GM19328 (cell line): ENCODE data around the gene CARMIL1.
"Not testable (repeated sequence)": the region's sequence is repeated elsewhere in the genome, so short reads cannot be mapped to it uniquely, and the experiment has no call there.

ENCODE experiments used
- ATAC-seq: cut with Tn5 transposase; IDR thresholded peaks from one replicate; pipeline ENCODE4 v1.9.1; 2021; ENCODE audit warnings: mild to moderate bottlenecking, moderate library complexity; ENCODE audit not compliant: unreplicated experiment

CARMIL1 gene

GRCh38 chr6:25365154-25365553, 86.0 kb downstream of the CARMIL1 start:
- no peak for ATAC-seq

DNA sequence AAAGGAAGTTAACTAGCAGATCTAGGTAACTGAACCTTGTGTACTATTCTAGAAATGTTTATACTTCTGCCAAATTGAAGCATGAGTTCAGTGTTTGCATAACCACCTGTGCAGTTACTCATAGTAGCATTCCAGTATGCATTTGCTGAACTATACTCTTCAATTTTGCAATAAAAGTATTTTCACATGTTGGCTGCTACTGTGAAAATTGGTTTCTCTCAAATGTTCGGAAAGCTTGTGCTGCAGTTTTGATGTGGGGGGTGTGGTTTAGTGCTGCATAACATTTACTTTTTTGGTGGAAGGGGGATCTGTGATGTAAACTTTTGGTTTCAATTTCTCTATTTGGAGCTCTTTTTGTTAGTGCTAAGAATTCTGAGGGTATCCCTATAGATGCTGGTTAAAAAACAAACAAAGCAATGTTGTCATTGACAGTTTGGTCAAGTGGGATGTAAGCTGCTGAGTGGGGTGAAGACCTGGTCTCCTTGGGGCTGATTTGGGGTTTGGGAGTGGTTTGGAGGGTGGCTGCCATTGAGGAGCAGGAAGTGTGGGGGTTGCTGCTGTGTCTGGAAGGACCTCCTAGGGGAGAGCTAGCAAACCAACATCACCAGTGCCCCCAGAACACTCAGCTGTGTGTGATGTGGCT, 87.8 kb downstream of the CARMIL1 start:
- ATAC-seq = no peak

DNA sequence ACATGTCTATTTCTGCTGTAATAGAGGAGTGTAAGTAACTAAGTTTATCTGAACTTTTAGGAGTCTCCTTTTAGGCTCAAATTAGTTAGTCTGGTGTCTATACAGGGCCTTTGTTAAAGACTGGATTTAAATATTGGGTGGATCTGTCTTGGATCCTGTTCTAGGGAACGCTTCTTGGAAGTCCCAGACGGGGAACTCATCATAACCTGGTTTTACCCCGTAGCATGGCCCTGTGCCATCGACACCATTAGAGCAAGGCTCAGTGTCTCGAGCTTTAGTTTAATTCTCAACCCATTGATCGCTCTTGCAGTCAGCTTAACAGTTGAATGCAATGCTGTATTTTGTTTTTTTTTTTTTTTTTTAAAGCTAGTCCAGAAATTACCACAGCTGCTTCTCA, 89.9 kb downstream of the CARMIL1 start:
- ATAC-seq = no peak

DNA sequence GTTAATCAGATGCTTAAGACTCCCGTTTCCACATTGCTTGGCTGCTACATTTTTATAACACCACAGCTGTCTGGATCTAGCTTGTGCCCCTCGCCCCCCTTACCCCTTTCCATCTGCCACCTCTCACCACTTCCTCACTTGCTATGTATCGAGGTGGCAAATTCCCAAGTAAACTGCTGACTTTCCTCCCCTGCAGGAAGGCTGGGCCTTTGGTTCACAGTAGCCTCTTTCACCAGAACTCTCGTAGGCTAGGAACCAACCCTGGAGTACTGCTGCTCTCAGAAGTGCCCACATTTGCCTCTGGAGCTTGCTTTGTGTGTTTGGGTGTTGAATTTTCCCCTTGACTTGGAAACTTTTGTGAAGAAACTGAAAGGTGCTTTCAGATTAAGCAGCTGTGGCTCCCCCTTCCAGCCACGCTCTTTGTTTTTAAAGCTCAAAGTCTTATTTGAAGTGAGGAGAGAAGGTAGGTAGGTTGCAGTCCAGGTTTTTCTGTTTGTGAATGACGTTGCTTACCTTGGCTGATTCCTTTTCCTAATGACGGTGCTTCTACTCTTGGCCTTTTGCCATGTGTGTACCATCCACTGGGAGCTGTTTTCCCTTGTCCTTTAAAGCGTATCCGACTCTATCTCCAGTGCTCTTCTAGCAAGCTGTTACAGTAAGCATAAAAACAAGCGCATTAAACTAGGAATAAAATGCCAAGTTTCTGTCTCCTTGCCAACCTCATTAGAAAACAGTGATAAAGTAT, 90.4 kb downstream of the CARMIL1 start:
- no peak for ATAC-seq

- no peak for ATAC-seq
Measured at GRCh38 chr6:25370178-25371036, 91.2 kb downstream of the CARMIL1 start.

DNA sequence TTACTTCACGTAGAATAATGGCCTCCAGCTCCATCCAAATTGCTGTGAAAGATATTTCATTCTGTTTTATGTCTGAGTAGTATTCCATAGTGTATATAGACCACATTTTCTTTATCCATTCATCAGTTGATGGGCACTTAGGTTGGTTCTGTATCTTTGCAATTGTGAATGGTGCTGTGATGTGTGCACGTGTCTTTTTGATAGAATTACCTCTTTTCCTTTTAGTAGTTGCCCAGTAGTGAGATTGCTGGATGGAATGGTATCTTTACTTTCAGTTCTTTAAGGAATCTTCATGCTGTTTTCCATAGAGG, 91.8 kb downstream of the CARMIL1 start:
- ATAC-seq = no peak

DNA sequence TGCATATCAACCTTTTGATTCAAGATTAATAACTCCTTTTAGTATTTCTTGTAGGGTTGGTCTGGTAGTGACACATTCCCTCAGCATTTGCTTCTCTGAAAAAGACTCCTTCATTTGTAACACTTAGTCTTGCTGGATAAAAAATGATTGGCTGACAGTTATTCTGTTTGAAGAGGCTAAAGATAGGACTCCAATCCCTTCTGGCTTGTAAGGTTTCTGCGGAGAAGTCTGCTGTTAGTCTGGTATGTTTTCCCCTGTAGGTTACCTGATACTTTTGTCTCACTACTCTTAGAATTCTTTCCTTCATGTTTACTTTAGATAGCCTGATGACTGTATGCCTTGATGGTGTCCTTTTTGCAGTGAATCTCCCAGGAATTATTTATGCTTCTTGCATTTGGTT, 96.0 kb downstream of the CARMIL1 start:
- no peak for ATAC-seq

- no peak for ATAC-seq
Measured at GRCh38 chr6:25377664-25378063, 98.5 kb downstream of the CARMIL1 start.

GRCh38 chr6:25381077-25381476, 101.9 kb downstream of the CARMIL1 start:
- ATAC-seq = no peak

DNA sequence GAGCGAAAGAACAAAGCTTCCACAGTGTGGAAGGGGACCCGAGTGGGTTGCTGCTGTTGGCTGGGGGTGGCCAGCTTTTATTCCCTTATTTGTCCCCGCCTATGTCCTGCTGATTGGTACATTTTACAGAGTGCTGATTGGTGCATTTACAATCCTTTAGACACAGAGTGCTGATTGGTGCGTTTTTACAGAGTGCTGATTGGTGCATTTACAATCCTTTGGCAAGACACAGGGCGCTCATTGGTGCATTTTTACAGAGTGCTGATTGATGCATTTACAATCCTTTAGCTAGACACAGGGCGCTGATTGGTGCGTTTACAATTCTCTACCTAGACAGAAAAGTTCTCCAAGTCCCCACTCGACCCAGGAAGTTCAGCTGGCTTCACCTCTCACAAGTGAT, 103.3 kb downstream of the CARMIL1 start:
- not testable (repeated sequence) for ATAC-seq

DNA sequence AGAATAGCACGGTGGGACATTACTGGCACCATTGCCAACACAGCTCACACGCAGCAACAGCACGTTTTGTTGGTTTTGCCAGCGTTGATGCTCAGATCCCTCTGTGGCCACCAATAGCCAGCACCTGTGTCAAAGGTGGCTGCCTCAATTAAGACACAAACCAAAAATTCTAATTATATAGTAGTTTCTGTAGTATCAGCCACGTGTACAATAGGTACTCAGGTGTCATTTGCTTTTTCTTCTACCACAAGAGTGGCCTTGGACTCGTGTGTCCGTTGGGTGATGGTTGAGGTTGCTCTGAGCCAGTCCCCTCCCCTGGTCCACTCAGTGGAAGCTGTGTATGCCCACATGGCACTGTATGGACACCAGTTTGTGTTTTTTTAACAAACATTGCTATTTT, 105.1 kb downstream of the CARMIL1 start:
- no peak for ATAC-seq

DNA sequence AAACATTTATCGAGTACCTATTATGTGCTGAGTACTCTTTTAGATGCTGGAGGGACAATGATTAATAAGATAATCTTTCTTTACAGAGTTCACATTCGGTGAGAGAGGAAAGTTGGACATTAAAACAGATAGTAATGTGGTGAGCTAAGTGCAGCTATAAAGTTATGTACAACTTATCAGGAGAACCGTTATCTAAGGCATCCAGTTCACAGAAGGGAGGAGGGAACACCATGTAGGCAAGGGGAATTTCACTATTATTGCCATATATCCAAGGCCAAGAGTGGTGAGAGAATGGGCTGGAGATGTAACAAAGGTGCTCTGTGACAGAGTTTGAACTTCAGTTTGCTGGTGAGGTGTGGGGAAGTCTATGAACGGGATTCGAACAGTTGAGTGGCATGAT, 105.8 kb downstream of the CARMIL1 start:
- no peak for ATAC-seq

DNA sequence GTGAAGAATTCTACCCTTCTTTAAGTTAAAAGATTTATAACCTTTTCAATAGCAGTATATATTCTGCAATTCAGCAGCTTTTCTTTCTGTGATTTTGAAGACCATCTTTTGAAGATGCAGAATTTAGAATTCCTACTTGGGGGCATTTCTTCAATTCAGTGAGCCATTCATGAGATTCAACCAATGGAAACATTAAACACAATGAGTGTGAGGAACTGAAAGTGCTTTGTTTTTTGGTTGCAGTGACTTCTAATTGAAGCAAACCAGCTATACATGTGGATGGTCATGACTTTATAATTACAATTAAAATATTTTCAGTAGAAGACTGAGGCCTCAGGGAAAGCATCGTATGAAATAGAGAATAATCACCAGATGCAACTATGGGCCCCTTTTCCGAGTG, 108.3 kb downstream of the CARMIL1 start:
- no peak for ATAC-seq

DNA sequence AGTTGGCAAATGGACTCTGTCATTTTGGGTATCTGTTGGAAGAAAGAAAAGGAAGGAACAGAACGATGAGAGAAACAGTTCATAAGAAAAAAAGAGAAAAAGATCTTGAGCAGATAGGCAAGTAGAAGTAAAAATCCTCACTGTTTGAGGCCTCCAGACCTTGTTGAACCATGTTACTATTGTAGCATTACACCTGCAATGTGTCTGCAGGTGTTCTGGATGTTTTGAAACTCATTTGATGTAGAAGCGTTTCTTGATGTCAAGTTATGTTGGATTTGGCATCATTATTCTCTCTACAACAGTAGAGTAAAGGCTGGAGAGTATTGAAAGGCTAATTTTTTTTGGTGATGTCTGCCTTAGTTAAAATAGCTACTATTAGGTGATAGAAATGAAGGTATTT, 108.7 kb downstream of the CARMIL1 start:
- ATAC-seq = no peak

DNA sequence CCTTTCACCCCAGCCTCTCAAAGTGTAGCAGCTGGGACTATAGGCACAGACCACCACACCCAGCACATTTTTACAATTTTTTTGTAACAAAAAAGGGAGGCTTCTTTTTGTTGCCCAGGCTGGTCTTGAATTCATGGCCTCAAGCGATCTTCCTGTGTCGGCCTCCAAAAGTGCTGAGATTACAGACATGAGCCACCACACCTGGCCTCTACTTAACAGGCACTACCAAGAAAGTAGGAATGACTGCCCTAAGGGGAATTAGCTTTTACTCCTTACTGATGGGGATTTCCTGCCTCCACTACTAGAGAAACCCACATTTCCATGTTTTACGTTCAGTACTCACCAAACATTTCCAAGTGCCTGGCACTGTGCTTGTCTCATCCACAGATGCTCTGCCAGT, 109.6 kb downstream of the CARMIL1 start:
- ATAC-seq = no peak

GRCh38 chr6:25389471-25389870, 110.3 kb downstream of the CARMIL1 start:
- no peak for ATAC-seq

DNA sequence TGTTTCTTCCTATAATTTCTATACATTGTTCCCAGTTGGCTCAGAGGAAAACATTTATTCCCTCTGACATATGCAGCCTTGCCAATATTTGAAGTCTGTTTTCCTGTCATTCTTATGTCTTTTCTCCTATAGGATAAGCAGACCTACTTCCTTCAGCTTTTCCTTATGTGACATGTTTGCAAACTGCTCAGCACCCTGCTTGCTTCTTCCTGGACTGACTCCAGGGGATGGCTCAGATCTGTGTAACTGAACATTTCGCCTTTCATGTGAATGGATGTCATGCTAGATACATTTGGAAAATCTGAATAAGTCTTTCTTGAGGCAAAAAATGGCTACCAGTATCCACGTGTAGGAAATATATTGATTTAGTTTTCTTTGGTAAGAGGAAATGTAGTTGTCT, 113.2 kb downstream of the CARMIL1 start:
- ATAC-seq = no peak

DNA sequence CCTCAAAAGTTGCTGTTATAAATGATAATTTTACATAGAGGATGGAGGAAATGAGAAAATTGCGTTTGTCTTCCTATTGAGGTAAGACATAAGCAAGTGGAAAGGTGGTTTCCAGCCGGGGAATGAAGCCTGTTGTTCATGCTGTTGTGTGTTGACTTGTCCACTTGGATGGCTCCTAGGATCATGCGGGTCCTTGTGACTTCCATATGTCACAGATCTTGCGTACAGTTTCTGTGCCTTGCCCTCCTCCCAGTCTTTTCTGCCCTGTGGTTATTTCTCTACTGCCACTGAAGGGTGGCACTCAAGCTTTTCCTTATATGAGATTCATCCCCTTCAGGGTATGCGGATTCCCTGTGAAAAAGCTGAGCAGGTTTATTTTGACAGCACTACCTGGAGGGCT, 116.6 kb downstream of the CARMIL1 start:
- no peak for ATAC-seq

- no peak for ATAC-seq
Measured at GRCh38 chr6:25397406-25397805, 118.2 kb downstream of the CARMIL1 start.

DNA sequence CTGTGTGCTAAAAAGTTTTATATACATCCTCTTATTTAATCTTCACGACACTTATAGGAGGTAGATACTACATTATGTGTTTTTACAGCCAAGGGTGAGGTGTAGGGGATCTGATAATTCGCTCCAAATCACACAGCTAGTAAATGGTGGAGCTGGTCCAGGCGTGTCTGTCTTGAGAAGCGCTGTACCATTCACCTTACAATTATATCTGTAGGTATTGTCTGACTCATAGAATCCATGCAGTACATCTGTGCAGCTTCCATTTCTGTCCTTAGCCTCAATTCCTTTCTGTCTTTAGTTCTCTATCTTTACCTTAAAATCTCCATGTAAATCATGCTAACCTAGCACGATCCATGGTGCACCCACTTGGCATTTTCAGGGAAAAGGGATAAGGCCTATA, 120.7 kb downstream of the CARMIL1 start:
- no peak for ATAC-seq

GRCh38 chr6:25401711-25402110, 122.5 kb downstream of the CARMIL1 start:
- ATAC-seq = no peak

- ATAC-seq = no peak
Measured at GRCh38 chr6:25402125-25402524, 123.0 kb downstream of the CARMIL1 start.
